ENCODE data around the gene BCKDHA. TPM values are rescaled to one million over a fixed set of nuclear protein-coding genes. Genes with fewer than 3 reads are reported as not detected.
A peak's percentile ranks its signal among the peaks of the same experiment; 100 is the strongest.

The BCKDHA gene
- total RNA-seq, 1 donor from 2014 or later, result 50.4 TPM

DNA sequence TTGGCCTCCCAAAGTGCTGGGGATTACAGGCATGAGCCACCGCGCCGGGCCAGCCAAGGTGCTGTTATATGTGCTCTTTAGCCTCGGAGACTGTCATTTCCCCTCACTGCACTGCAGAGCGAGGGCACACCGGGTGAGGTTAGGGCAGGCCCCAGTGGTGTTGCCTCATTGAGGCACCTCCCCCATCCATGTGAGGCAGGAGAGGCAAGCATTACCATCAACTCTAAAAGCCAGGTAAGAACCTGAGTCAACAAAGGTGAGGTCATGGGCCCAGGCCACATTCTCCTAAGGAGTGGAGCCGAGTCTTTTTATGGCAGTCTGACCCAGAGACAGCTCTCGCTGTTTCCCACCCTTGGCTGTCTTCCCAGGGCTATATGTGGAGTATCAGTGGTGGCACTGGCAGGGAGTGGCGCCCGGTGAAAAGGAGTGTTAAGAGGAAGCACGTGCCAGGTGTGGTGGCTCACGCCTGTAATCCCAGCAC is 18.6 kb downstream of the BCKDHA start:
- intact Hi-C loops (cut with DNase I), result no loop called here
- no peak for DNase-seq

DNA sequence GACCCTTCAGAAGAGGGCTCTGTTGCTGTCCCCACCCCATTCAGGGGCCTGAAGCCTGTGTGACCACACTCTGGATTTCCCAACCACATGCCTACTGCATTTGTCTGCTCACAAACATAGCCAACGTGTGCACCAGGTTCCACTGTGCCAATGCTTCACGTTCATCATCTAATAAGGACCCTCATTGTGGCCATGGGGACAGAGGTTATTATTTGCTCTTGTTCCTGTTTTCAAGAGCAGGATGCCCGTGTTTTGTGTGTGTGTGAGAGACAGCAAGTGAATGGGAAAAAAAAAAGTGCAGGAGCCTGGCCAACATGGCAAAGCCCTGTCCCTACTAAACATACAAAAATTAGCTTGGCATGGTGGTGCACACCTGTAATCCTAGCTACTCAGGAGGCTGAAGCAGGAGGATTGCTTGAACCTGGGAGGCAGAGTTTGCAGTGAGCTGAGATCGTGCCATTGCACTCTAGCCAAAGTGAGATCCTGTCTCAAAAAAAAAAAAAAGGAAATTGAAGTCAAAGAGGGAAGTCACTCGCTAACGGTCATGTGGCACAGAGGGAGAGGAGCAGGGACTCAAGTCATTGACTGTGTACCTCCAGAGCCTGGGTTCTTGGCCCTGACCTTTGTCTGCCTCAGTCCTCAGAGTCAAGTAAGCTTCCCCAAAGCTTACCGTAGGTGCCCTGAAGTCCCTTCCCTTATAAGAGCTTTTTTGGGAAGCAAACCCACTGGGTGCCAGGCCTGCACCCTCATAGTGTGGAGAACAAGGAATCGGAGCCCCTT is 22.7 kb downstream of the BCKDHA start:
- ATAC-seq (ENCODE audit: poor library complexity), result peak; percentile 29
- intact Hi-C loops (cut with DNase I), result no loop called here
- no peak for DNase-seq

More for the DNA sequence above, 18.6 kb downstream of the BCKDHA start:
- ATAC-seq (ENCODE audit: poor library complexity), result no peak

DNA sequence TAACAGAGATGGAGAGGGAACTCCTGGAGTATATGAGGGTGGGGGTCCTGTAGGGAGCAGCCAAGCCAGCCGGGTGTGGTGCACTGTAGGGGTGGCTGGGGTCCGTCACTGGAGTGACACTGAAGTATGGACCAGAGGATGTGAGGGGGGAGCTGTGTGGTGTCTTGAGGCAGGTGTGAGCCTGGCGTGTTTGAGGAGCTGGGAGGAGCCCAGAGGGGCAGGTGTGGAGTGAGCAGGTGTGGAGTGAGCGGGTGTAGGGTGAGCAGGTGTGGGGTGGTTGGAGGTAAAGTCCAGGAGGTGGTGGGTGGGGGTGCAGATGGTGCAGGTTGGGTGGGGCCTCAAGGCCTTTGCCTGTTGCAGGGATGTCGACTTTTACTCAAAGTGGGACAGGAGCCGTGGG is 23.7 kb downstream of the BCKDHA start:
- intact Hi-C loops (cut with DNase I), result no loop called here
- ATAC-seq (ENCODE audit: poor library complexity) (no peak), DNase-seq (no peak)

DNA sequence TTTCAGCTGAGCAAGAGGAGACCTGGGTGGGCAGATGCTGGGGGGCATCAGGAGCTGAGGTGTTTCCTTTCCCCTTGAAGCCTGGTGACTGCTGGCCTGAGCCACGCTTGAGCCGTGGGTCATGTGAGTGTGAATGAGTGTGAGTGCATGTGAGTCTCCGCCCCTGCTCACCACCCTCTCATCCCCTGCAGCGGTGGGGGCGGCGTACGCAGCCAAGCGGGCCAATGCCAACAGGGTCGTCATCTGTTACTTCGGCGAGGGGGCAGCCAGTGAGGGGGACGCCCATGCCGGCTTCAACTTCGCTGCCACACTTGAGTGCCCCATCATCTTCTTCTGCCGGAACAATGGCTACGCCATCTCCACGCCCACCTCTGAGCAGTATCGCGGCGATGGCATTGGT is 24.4 kb downstream of the BCKDHA start:
- intact Hi-C loops (cut with DNase I), result no loop called here
- DNase-seq (no peak), ATAC-seq (ENCODE audit: poor library complexity) (no peak)

DNA sequence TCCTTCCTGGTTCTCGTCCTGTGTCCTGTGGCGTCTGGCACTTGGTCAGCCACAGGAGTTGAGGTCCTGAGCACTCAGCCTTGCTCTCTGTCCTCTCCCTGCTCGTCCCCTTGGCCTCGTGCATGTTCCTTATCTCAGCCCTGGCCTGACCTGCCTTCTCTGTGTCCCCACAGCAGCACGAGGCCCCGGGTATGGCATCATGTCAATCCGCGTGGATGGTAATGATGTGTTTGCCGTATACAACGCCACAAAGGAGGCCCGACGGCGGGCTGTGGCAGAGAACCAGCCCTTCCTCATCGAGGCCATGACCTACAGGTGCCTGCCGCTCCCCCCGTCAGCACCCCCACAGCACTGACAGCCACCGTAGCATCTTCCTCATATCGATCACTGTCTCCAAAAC is 24.8 kb downstream of the BCKDHA start:
- intact Hi-C loops (cut with DNase I), result no loop called here
- ATAC-seq (ENCODE audit: poor library complexity) (no peak), DNase-seq (no peak)

DNA sequence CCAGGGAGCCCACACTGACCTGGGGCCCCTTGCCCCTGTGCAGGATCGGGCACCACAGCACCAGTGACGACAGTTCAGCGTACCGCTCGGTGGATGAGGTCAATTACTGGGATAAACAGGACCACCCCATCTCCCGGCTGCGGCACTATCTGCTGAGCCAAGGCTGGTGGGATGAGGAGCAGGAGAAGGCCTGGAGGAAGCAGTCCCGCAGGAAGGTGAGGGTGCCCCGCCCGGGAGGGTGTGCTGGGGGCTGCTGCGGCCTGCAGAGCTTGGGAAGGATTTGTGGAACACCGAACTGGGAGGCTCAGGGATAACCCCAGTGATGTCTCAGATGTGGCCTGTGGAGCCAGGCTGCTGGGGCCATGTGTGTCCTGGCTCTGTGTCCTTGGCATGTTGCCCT is 25.3 kb downstream of the BCKDHA start:
- intact Hi-C loops (cut with DNase I), result no loop called here
- no peak for ATAC-seq (ENCODE audit: poor library complexity)
- DNase-seq, result no peak

DNA sequence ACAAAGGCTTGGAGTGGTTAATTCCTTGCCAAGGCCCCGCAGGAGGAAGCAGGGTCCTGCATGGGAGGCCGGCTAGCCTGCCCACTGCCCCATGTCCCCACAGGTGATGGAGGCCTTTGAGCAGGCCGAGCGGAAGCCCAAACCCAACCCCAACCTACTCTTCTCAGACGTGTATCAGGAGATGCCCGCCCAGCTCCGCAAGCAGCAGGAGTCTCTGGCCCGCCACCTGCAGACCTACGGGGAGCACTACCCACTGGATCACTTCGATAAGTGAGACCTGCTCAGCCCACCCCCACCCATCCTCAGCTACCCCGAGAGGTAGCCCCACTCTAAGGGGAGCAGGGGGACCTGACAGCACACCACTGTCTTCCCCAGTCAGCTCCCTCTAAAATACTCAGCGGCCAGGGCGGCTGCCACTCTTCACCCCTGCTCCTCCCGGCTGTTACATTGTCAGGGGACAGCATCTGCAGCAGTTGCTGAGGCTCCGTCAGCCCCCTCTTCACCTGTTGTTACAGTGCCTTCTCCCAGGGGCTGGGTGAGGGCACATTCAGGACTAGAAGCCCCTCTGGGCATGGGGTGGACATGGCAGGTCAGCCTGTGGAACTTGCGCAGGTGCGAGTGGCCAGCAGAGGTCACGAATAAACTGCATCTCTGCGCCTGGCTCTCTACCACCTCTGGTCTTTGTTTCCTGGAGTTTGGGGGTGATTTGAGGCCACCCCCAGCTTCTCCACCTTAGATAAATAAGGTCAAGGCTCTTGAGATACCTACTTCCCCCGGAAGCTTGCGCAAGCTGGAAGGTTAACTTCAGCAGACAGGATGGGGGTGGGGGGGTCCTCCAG is 26.9 kb downstream of the BCKDHA start:
- no peak for ATAC-seq (ENCODE audit: poor library complexity)
- DNase-seq, result no peak
- intact Hi-C loops (cut with DNase I), result no loop called here

DNA sequence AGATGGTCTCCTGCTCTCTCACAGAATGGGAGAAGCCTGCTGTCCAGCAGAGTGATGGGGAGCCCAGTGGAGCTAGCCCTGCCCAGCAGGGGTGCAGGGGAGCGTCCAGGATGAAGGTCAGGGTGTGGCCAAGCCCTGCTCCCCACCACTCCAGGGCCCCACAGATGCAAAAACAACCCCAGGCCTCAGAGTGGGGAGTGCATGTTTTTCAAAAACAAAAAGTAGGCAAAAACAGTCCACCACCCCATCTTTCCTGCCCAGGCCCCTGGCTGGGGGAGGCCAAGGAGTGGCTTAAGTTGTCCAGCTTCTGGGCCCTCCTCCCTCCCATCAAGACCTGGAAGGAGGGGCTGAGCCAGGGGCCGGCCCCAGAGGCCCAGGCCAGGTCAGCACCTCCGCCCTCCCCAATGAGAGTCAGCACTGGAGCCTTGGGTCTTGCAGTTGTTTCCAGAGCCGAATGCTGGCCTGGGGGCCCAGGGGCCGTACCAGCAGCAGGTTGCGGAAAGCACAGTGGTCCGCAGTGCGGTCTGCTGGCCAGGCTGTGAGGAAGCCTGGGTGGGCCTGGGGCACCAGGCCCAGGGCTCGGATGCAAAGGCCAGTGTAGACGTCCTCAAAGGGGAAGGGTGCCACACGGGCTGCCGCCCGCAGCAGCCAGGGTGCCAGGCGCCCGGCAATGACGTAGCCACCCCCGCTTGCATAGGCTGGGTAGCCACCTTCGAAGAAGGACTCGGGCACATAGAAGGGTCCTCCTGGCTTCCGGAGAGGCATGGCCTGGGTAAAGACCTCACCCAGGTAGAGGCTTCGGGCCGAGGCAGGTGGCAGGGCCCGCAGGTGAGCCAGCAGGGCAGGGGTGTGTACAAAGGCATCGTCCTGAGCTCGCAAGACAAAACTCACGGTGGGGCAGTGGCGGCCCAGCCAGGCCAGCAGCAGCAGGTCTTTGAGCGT is 27.8 kb downstream of the BCKDHA start:
- intact Hi-C loops (cut with DNase I), result no loop called here
- no peak for DNase-seq

DNA sequence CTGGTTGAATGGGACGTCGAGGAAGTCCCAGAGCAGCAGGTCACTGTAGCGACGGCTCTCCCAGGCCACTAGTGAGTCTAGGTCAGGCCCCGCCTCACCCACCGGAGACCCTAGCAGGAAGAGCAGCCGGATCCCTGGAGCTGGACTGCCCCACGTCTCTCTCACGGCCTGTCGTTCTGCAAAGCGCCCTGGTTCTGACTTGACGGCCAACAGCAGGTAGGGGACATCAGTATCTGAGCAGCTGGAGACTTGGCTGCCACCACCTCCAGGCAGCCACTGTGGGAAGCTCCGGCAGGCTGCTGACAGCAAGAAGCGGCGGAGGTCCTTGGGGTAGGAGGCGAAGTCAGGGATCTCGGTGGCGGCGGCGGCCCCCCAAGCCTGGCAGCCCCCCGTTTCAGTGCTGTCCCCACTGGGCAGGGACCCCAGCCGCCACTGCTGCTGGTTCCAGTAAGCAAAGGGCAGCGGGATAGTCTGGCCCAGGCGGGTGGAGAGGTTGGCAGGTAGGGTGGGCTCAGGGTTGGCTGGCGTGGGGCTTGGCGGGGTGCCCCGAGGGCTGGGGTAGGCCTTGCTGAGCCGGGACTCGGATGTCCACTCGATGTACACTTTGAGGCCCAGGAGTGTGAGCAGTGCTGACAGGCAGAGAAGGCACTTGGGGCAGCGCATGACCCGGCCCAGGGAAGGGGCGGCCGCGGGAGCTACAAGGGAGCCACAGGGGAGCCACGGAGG is 28.7 kb downstream of the BCKDHA start:
- intact Hi-C loops (cut with DNase I), result no loop called here
- peak; percentile 28 for ATAC-seq (ENCODE audit: poor library complexity)
- no peak for DNase-seq

More for the DNA sequence above, 27.8 kb downstream of the BCKDHA start:
- ATAC-seq (ENCODE audit: poor library complexity), result no peak

DNA sequence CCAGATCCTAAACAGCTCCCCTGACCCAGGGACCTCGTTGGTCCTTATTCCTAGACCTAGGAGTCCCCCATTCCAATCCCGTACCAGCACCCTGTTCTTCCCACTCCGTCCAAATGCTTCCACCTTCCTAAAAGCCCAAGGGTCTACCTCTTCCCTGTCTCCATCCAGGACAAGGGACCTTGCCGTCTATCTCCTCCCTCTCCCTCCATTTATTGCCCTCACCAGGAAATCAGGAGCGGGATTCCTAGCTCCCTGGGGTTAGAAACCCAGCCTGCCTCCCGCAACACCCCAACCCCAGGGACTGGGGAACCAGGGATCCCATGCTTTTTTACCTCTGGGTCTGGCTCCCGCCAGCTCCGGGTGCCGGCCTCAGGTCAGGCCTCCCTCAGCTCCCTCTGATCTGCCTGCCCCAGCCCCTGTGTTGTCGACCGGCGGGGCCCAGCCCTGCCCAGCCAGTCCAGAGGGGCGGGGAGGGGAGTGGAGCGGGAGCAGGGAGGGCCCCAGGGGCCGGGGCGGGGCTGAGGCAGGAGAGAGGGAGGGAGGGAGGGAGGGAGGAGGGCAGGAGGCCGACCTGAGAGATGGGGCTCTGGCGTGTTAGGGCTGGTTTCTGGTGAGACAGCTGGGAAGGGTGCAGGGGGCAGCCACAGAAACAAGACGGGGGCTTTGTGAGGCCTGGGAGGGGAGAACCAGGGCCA is 29.5 kb downstream of the BCKDHA start, which contains the start of gene B3GNT8:
B3GNT8 (minus strand) TSS at position 423 of the 695 bp plus-strand sequence. CDS start 596 bp downstream, outside the sequence.
- peak; percentile 85 for ATAC-seq (ENCODE audit: poor library complexity)
- peak; percentile 92 for DNase-seq
- intact Hi-C loops (cut with DNase I), result no loop called here

DNA sequence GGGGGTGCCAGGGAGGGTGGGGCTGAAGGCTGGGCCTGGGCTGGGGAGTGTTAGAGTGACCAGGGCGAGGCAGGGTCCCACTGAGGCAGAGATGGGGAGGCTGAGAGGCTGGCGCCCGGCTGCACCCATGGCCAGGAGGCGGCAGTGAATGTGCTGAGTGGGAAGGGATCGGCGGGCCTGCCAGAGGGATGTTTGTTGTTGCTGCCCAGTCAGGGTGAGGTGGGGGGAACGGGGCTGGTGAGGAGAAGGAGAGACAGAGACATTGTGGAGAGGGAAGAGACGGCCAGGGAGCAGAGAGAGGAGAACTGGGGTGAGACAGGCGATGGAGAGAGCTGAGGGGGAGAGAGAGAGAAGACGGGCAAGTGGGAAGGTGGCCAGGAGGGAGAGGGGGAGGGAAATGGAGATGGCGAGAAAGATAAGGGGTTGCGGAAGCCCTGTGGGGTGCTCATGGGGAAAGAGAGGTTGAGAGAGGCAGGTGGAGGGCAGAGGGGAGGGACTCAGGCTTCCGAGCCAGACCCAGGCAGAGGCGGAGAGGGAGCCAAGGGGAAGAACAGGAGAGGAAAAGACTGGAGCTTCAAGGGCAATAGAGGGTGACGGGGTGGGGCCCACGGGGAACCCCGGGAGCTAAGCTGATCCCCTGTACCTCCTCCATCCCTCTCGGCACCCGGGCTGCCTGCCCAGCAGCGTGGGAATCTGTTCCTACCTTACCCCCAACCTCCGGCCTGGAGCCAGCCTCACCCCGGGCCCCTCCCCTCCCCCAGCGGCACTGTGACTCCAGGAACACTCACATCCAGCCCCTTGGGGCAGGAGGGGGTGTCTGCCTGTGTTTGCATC is 30.2 kb downstream of the BCKDHA start:
- peak; percentile 58 for DNase-seq
- peak; percentile 22 for ATAC-seq (ENCODE audit: poor library complexity)
- intact Hi-C loops (cut with DNase I), result no loop called here

DNA sequence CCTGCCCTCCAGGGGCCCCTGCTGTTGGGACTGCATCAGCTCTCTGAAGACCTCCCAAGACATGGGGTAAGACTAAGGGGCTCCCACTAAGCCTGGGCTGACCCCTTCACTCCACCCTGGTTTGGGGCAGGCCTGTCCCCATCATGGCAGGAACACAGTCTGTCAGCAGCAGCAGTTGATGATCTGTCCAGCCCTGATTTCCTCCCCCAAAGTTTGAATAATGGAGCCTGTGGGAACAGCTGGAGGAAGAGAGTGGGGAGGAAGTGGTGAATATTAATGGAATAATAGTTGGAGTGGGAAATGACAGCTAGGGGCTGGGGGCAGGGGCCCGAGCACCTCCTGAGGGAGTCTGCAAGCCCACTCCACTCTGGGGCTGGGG is 30.9 kb downstream of the BCKDHA start:
- ATAC-seq (ENCODE audit: poor library complexity) (no peak), DNase-seq (no peak)
- intact Hi-C loops (cut with DNase I), result no loop called here

DNA sequence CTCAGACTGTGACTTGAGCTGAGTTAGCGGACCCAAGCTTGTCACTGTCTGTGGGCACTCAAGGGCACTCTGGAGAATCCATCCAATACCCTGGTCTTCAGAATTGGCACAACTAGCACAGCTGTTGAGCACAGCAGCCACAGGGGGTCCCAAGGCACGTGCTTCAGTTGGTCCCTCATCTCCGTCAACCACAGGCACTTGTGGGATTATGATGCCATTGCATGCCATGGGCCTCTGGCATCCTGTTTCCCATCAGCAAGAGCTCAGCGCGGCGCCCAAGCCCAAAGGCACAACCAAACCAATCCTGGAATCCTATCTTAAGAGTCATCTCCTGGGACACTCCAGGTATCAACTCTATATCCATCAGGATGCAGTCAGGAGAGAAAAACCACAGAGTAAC is 33.3 kb downstream of the BCKDHA start:
- ATAC-seq (ENCODE audit: poor library complexity) (no peak), DNase-seq (peak; percentile 33)
- intact Hi-C loops (cut with DNase I), result no loop called here

DNA sequence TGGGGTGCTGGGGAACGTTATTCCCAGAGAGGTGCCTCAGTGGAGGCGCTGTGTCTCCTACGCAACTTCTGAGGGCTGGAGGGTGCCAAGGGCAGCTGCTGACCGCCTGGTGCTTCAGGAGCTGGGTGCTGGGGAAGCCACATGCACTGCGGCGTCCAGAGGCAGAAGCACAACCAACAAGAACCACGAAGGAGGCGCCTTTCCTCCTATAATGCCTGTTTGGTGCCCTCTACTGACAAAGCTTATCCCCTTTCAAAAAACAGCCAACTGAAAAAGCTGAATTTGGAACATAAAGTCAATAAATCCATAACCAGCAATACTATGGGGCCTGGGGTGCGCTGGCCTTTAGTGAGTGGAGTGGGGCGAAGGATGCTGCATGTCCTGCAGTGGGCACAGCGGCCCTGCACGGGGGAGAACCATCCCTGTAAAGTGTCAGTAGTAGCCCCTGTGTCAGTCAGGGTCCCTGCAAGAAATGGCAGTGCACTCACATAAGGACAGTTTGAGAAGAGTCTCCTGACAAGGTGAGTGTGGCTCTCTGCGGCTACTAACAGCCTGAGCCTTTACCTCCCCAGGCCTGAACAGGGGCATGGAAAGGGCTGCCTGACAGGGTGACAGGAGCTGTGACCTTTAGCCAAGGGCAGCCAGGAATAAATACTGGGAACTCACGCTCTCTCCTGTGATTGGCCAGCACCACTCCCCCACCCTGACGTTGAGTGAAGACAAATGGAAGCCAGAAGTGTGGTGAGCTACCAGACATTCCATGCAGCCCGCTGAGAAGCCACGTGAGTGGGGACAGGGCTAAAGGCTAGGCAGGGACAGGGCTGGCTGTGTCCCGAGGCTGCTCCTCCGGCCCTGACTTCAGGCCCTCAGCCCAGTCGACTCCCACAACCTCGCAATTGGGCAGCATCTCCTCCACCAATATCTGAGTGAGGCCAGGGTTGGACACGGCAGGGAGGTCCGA is 34.1 kb downstream of the BCKDHA start:
- DNase-seq (peak; percentile 85), ATAC-seq (ENCODE audit: poor library complexity) (peak; percentile 74)
- intact Hi-C loops (cut with DNase I), result no loop called here

DNA sequence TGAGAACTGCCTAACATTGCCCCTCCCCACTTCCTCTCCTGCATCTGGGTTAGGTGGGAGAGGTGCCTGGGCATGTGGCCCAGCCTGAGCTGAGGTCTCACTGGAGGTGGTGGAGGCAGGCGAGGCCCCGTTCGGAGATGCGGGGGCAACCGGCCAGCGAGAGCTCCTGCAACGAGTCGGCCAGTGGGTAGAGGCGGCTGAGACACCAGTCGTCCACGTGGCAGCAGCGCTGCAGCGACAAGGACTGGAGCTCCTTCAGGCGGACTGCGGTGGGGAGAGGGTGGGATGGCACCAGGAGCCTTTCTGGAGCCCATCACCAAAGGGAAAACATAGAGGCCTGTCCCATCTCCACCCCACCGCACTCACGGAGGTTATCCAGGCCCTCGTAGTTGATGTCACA is 35.6 kb downstream of the BCKDHA start:
- peak; percentile 48 for DNase-seq
- intact Hi-C loops (cut with DNase I), result no loop called here

DNA sequence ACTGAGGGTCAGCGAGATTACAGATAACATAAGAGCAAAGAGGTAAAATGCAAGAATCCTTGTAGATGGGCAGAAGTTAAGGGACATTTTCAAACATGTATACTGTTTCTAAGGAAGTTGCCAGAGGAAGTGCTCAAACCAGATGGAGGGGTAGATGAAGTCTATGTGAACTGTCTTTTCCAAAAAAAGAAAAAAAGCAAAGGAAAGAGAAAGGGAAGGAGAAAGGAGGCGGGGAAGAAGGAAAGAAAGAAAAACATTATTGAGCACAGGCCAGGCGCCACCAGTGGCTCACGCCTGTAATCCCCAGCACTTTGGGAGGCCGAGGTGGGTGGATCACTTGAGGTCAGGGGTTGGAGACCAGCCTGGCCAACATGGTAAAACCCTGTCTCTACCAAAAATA is 36.8 kb downstream of the BCKDHA start:
- ATAC-seq (ENCODE audit: poor library complexity) (no peak), DNase-seq (peak; percentile 34)
- intact Hi-C loops (cut with DNase I), result no loop called here

More for the DNA sequence above, 35.6 kb downstream of the BCKDHA start:
- no peak for ATAC-seq (ENCODE audit: poor library complexity)
